IPS-18a (cell line): Measurements from ENCODE around the gene PRSS8.
"Not testable (repeated sequence)": the region's sequence is repeated elsewhere in the genome, so short reads cannot be mapped to it uniquely, and the experiment has no call there.

Source experiments
- H3K27ac ChIP-seq: one replicate; pipeline ENCODE4 v1.5.1; 2013; ENCODE audit warnings: low read length
- H3K27me3 ChIP-seq: one replicate; pipeline ENCODE4 v1.6.1; 2013; ENCODE audit warnings: mild to moderate bottlenecking, low read length; ENCODE audit not compliant: control insufficient read depth, insufficient read depth
- H3K36me3 ChIP-seq: one replicate; pipeline ENCODE4 v1.6.1; 2013; ENCODE audit warnings: low read depth, low read length; ENCODE audit not compliant: control insufficient read depth
- H3K4me1 ChIP-seq: one replicate; pipeline ENCODE4 v1.6.1; 2013; ENCODE audit warnings: low read depth, low read length; ENCODE audit not compliant: control insufficient read depth
- H3K4me3 ChIP-seq: one replicate; pipeline ENCODE4 v1.5.1; 2013; ENCODE audit warnings: low read length
- H3K9ac ChIP-seq: one replicate; pipeline ENCODE4 v1.6.1; 2013; ENCODE audit warnings: mild to moderate bottlenecking, low read length, moderate library complexity
- H3K9me3 ChIP-seq: one replicate; pipeline ENCODE4 v1.6.1; 2013; ENCODE audit warnings: low read depth, low read length; ENCODE audit not compliant: control insufficient read depth

PRSS8 gene

GRCh38 chr16:31167315-31167714 is 31.8 kb upstream of the PRSS8 start:
- Histone ChIP-seq H3K9ac (no peak overlapping the region), H3K4me3 (no peak overlapping the region), H3K9me3 (no peaks in the 10 kb centered on the region), H3K36me3 (no peaks in the 10 kb centered on the region), H3K27me3 (no peaks in the 10 kb centered on the region), H3K4me1 (no peaks in the 10 kb centered on the region), H3K27ac (no peak overlapping the region)

- Histone ChIP-seq H3K4me1 (no peaks in the 10 kb centered on the region), H3K27me3 (no peaks in the 10 kb centered on the region), H3K36me3 (no peaks in the 10 kb centered on the region), H3K9me3 (no peaks in the 10 kb centered on the region), H3K9ac (no peak overlapping the region), H3K4me3 (no peak overlapping the region), H3K27ac (no peak overlapping the region)
Measured at GRCh38 chr16:31157136-31157535, 21.6 kb upstream of the PRSS8 start.

GRCh38 chr16:31150976-31151375 is 15.4 kb upstream of the PRSS8 start:
- H3K27me3 ChIP-seq: peaks cover 17% of the 10 kb centered on the region
- not testable (repeated sequence) for H3K9ac ChIP-seq, H3K4me1 ChIP-seq, H3K9me3 ChIP-seq, H3K4me3 ChIP-seq, H3K27ac ChIP-seq, H3K36me3 ChIP-seq

GRCh38 chr16:31149894-31150890 is 14.7 kb upstream of the PRSS8 start, which contains the start of gene PRSS36:
PRSS36 (minus strand) TSS chr16:31150066; CDS start chr16:31150035, 31 bp downstream.
- peaks cover 17% of the 10 kb centered on the region for H3K27me3 ChIP-seq
- H3K9ac ChIP-seq: no peak within 1 kb of the TSS
- H3K27ac ChIP-seq: no peak within 1 kb of the TSS
- H3K4me3 ChIP-seq: no peak within 1 kb of the TSS
- no peaks in the 10 kb centered on the region for H3K36me3 ChIP-seq
- no peaks in the 10 kb centered on the region for H3K9me3 ChIP-seq
- H3K4me1 ChIP-seq: no peaks in the 10 kb centered on the region

GRCh38 chr16:31149332-31149731 is 13.8 kb upstream of the PRSS8 start:
- no peak overlapping the region for H3K27ac ChIP-seq
- peaks cover 17% of the 10 kb centered on the region for H3K27me3 ChIP-seq
- no peak overlapping the region for H3K4me3 ChIP-seq

GRCh38 chr16:31148896-31149295 is 13.4 kb upstream of the PRSS8 start:
- Histone ChIP-seq H3K27ac (no peak overlapping the region), H3K9ac (no peak overlapping the region), H3K4me1 (no peaks in the 10 kb centered on the region)

More at GRCh38 chr16:31149332-31149731, 13.8 kb upstream of the PRSS8 start:
- Histone ChIP-seq H3K4me1 (no peaks in the 10 kb centered on the region), H3K9me3 (no peaks in the 10 kb centered on the region), H3K9ac (no peak overlapping the region), H3K36me3 (no peaks in the 10 kb centered on the region)

GRCh38 chr16:31148281-31148728 is 12.8 kb upstream of the PRSS8 start:
- H3K36me3 ChIP-seq: no peaks in the 10 kb centered on the region
- peak overlapping the region; percentile 44 for H3K4me3 ChIP-seq
- H3K4me1 ChIP-seq: no peaks in the 10 kb centered on the region
- no peak overlapping the region for H3K9ac ChIP-seq
- H3K9me3 ChIP-seq: no peaks in the 10 kb centered on the region
- peaks cover 19% of the 10 kb centered on the region for H3K27me3 ChIP-seq
- no peak overlapping the region for H3K27ac ChIP-seq

More at GRCh38 chr16:31148896-31149295, 13.4 kb upstream of the PRSS8 start:
- Histone ChIP-seq H3K4me3 (no peak overlapping the region), H3K27me3 (peaks cover 17% of the 10 kb centered on the region), H3K9me3 (no peaks in the 10 kb centered on the region), H3K36me3 (no peaks in the 10 kb centered on the region)

- H3K9ac ChIP-seq: no peak overlapping the region
- no peaks in the 10 kb centered on the region for H3K9me3 ChIP-seq
- no peak overlapping the region for H3K27ac ChIP-seq
- no peak overlapping the region for H3K4me3 ChIP-seq
- H3K4me1 ChIP-seq: no peaks in the 10 kb centered on the region
- peaks cover 26% of the 10 kb centered on the region for H3K27me3 ChIP-seq
- no peaks in the 10 kb centered on the region for H3K36me3 ChIP-seq
Measured at GRCh38 chr16:31147574-31147973, 12.0 kb upstream of the PRSS8 start.

GRCh38 chr16:31145398-31145990 is 10.0 kb upstream of the PRSS8 start:
- H3K27ac ChIP-seq: no peak overlapping the region
- no peak overlapping the region for H3K4me3 ChIP-seq
- peaks cover 27% of the 10 kb centered on the region for H3K27me3 ChIP-seq
- peaks cover 9% of the 10 kb centered on the region for H3K4me1 ChIP-seq
- no peaks in the 10 kb centered on the region for H3K9me3 ChIP-seq
- H3K36me3 ChIP-seq: no peaks in the 10 kb centered on the region
- no peak overlapping the region for H3K9ac ChIP-seq

GRCh38 chr16:31144418-31144817 is 8.9 kb upstream of the PRSS8 start:
- H3K4me3 ChIP-seq, H3K36me3 ChIP-seq, H3K4me1 ChIP-seq, H3K9ac ChIP-seq, H3K27ac ChIP-seq, H3K9me3 ChIP-seq: not testable (repeated sequence)
- H3K27me3 ChIP-seq: peaks cover 27% of the 10 kb centered on the region

- Histone ChIP-seq H3K27me3 (peaks cover 27% of the 10 kb centered on the region), H3K9ac (no peak overlapping the region), H3K4me1 (peaks cover 16% of the 10 kb centered on the region), H3K4me3 (no peak overlapping the region), H3K27ac (no peak overlapping the region), H3K9me3 (no peaks in the 10 kb centered on the region), H3K36me3 (no peaks in the 10 kb centered on the region)
Measured at GRCh38 chr16:31143694-31144148, 8.2 kb upstream of the PRSS8 start.
